PC-9 (cell line): ENCODE results near the gene SLIT1. TPM values are rescaled to one million over a fixed set of nuclear protein-coding genes. Genes with fewer than 3 reads are reported as not detected.

Source experiments
- BruUV-seq: library from RNA; stranded (reverse); fragments of 400-500 nt; replicated peaks from 2 replicates; lab custom pipeline; 2021; lab: Mats Ljungman, UMichigan
- CTCF ChIA-PET: fragments of 300-600 bp; sonication (Branson Sonifier 250); formaldehyde crosslinking; loops from one replicate; lab custom pipeline; 2022; ENCODE audit warnings: antibody characterized with exemption; lab: Charles Lee
- POLR2A ChIA-PET: fragments of 300-600 bp; sonication (Branson Sonifier 250); formaldehyde crosslinking; loops from one replicate; lab custom pipeline; 2022; ENCODE audit warnings: antibody characterized with exemption; ENCODE audit not compliant: unreplicated experiment; lab: Charles Lee
- DNase-seq, 2 experiments: peaks; one replicate each; pipeline versions ENCODE4 v3.0.0 to v3.0.0-alpha.2; 2015 to 2022; ENCODE audit warnings: mixed read lengths in 1 of 2
- H2AFZ ChIP-seq: fragments of 200-600 bp; sonication (generic); 2 replicates; pipeline ENCODE4 v1.8.1; 2017; ENCODE audit warnings: antibody characterized with exemption
- H3F3A ChIP-seq: fragments of 200-600 bp; sonication (generic); 2 replicates; pipeline ENCODE4 v1.8.1; 2017; ENCODE audit warnings: antibody characterized with exemption, mild to moderate bottlenecking, low read depth; ENCODE audit not compliant: insufficient read depth
- H3K27ac ChIP-seq: fragments of 200-600 bp; sonication (generic); 2 replicates; pipeline ENCODE4 v1.6.1; 2016; ENCODE audit warnings: mixed run types
- H3K27me3 ChIP-seq: fragments of 200-600 bp; sonication (generic); 2 replicates; pipeline ENCODE4 v1.6.1; 2016; ENCODE audit warnings: low read depth, mixed run types; ENCODE audit not compliant: insufficient read depth
- H3K36me3 ChIP-seq: fragments of 200-600 bp; sonication (generic); 2 replicates; pipeline ENCODE4 v1.6.1; 2016; ENCODE audit warnings: low read depth, mixed run types
- H3K4me1 ChIP-seq: fragments of 200-600 bp; sonication (generic); replicated peaks from 2 replicates; pipeline ENCODE4 v1.6.1; 2016; ENCODE audit warnings: mixed run types; ENCODE audit not compliant: insufficient read depth
- H3K4me2 ChIP-seq: fragments of 200-600 bp; sonication (generic); 2 replicates; pipeline ENCODE4 v1.6.1; 2017; ENCODE audit warnings: mixed run types
- H3K4me3 ChIP-seq: fragments of 200-600 bp; sonication (generic); 2 replicates; pipeline ENCODE4 v1.6.1; 2016; ENCODE audit warnings: mixed run types
- H3K79me2 ChIP-seq: fragments of 200-600 bp; sonication (generic); 2 replicates; pipeline ENCODE4 v1.6.1; 2017; ENCODE audit warnings: low read depth, mixed run types
- H3K9me2 ChIP-seq: fragments of 200-600 bp; sonication (generic); 2 replicates; pipeline ENCODE4 v1.8.1; 2017; ENCODE audit warnings: mild to moderate bottlenecking; ENCODE audit not compliant: insufficient read depth
- H3K9me3 ChIP-seq: fragments of 200-600 bp; sonication (generic); 2 replicates; pipeline ENCODE4 v1.8.1; 2016; ENCODE audit warnings: low read depth; ENCODE audit not compliant: insufficient read depth
- H4K20me1 ChIP-seq: fragments of 200-600 bp; sonication (generic); 2 replicates; pipeline ENCODE4 v1.8.1; 2017; ENCODE audit not compliant: insufficient read depth
- EZH2 ChIP-seq: fragments of 200-600 bp; sonication (generic); IDR thresholded peaks from 2 replicates; pipeline ENCODE4 v1.8.0; 2017; ENCODE audit warnings: antibody characterized with exemption, low read depth
- intact Hi-C: fragments of 100-400 bp; cut with micrococcal nuclease; formaldehyde crosslinking; loops from one replicate; pipeline ENCODE4 v1.10.0; 2022; ENCODE audit not compliant: unreplicated experiment
- total RNA-seq: library from RNA; stranded (reverse); gene quantifications from 2 replicates; pipeline ENCODE4 v1.2.3, GENCODE V29; 2021
- TF ChIP-seq, protein P1 (sequence below): fragments of 200-600 bp; sonication (generic); conservative IDR thresholded peaks from 2 replicates; pipeline ENCODE4 v1.6.1; 2017; ENCODE audit warnings: mixed run types, antibody characterized with exemption, mild to moderate bottlenecking, moderate library complexity

SLIT1 gene
- total RNA-seq, 1 experiment from 2014 or later = not detected

DNA sequence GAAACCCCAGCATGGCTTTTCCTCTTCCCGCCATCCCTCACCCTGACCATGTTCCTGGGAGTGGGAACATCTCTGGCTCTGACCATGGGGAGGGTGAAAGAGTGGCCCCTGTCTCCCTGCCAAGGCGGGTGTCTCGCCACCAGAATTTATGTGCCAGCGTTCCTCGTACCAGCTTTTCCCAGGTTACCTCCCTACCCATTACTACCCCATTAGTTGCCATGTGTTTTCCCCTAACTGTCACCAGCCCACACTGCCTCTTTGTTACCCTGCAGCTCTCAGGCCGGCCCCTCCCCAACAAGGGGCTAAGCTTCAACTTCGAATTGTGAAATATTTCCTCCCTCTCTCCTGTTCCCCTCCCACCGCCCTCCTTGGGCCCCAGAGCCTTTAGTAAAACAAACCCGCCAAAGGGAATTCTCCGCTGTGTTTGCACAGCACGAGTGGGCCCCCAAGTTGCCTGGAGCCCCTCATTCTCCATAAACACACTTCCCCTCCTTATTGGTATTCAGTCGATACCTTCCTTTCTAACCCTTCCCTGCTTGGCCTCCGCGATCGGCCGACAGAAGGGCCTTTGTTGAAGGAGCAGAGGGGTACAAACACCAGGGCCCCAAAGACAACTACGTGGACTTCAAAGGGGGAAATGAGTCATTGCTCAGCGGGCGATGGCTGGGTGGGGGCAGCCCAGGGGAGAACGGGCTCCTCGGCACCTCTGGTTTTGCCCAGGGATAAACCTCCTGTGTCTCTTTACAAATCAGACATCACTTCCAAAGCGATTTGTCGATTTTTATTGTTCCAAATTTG is 45.5 kb downstream of the SLIT1 start:
- Histone ChIP-seq H2AFZ (no peak overlapping the region), H3K4me2 (no peak overlapping the region), H3K9me2 (no peaks in the 10 kb centered on the region), H3F3A (no peaks in the 10 kb centered on the region), H3K79me2 (no peaks in the 10 kb centered on the region), H3K27me3 (peaks cover 66% of the 10 kb centered on the region), H3K27ac (no peak overlapping the region), H4K20me1 (no peaks in the 10 kb centered on the region), H3K4me1 (no peaks in the 10 kb centered on the region), H3K36me3 (no peaks in the 10 kb centered on the region), H3K9me3 (no peaks in the 10 kb centered on the region), H3K4me3 (no peak overlapping the region)
- TF ChIP-seq, protein P1, sequence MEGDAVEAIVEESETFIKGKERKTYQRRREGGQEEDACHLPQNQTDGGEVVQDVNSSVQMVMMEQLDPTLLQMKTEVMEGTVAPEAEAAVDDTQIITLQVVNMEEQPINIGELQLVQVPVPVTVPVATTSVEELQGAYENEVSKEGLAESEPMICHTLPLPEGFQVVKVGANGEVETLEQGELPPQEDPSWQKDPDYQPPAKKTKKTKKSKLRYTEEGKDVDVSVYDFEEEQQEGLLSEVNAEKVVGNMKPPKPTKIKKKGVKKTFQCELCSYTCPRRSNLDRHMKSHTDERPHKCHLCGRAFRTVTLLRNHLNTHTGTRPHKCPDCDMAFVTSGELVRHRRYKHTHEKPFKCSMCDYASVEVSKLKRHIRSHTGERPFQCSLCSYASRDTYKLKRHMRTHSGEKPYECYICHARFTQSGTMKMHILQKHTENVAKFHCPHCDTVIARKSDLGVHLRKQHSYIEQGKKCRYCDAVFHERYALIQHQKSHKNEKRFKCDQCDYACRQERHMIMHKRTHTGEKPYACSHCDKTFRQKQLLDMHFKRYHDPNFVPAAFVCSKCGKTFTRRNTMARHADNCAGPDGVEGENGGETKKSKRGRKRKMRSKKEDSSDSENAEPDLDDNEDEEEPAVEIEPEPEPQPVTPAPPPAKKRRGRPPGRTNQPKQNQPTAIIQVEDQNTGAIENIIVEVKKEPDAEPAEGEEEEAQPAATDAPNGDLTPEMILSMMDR = no peak
- no peak for TF ChIP-seq EZH2
- no TSS peak for BruUV-seq
- POLR2A ChIA-PET = no interaction called here
- CTCF ChIA-PET = no interaction called here
- no peak for DNase-seq
- intact Hi-C loops = no loop called here

DNA sequence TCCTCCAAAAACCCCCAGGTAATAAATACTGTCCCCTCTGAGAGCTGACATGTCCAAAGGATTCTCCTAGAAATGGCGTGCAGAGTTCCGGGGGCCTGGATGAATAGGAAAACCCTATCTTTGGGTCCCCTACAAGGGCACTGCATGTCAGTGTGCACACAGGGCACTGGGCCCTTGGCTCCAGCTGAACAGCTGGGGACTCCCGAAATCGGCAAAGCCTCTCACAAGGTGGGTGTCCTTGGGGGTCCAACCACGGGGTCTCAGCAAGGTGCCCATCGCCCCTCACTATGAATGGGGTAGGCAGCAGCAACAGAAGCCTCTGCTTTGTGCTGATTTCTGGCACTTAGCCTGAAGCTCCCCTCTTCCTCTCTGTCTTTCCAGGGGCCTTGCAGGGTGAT is 46.1 kb downstream of the SLIT1 start:
- POLR2A ChIA-PET = interaction anchor here (0.7 kb wide), 1 partner anchor 271 kb away, joined by 3 read pairs; no protein-coding TSS in a partner anchor
- TF ChIP-seq, protein P1 = no peak
- TF ChIP-seq EZH2 = no peak
- no peak for DNase-seq
- Histone ChIP-seq H3K36me3 (no peaks in the 10 kb centered on the region), H3K27me3 (peaks cover 70% of the 10 kb centered on the region), H3K9me2 (no peaks in the 10 kb centered on the region), H3K4me3 (no peak overlapping the region), H4K20me1 (no peaks in the 10 kb centered on the region), H3F3A (no peaks in the 10 kb centered on the region), H2AFZ (no peak overlapping the region), H3K4me1 (no peaks in the 10 kb centered on the region), H3K79me2 (no peaks in the 10 kb centered on the region), H3K4me2 (no peak overlapping the region), H3K27ac (no peak overlapping the region), H3K9me3 (no peaks in the 10 kb centered on the region)
- CTCF ChIA-PET = no interaction called here
- intact Hi-C loops = no loop called here
- no TSS peak for BruUV-seq

DNA sequence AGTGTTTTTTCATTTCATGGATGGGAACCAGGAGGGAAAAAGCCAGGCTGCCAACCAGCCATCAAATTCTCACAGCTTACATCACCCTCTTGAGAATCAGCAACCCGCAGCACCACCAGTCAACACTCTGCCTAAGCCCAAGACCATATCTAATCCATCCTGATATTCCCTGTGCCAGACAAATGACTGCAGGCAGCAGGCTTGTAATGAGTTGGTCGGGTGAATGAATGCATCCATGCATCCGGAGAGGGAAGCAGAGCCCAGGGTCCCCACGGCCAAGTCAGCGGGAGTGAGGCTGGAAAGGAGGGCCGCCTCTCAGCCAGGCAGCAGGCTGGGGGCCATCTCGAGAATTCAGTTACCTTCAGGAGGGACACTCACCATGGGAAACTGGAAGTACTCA is 46.9 kb downstream of the SLIT1 start:
- H3K9me3 ChIP-seq = no peaks in the 10 kb centered on the region
- no peaks in the 10 kb centered on the region for H3K4me1 ChIP-seq
- no peak overlapping the region for H2AFZ ChIP-seq
- BruUV-seq = no TSS peak
- no peaks in the 10 kb centered on the region for H3K9me2 ChIP-seq
- POLR2A ChIA-PET = interaction anchor here (0.7 kb wide), 1 partner anchor 272 kb away, joined by 3 read pairs; no protein-coding TSS in a partner anchor
- H3K36me3 ChIP-seq = no peaks in the 10 kb centered on the region
- CTCF ChIA-PET = no interaction called here
- TF ChIP-seq, protein P1 = no peak
- no peak for TF ChIP-seq EZH2
- intact Hi-C loops = no loop called here
- H3K27me3 ChIP-seq = peaks cover 63% of the 10 kb centered on the region
- DNase-seq = no peak
- H4K20me1 ChIP-seq = no peaks in the 10 kb centered on the region
- no peak overlapping the region for H3K4me3 ChIP-seq
- H3K27ac ChIP-seq = no peak overlapping the region
- H3F3A ChIP-seq = no peaks in the 10 kb centered on the region
- H3K79me2 ChIP-seq = no peaks in the 10 kb centered on the region
- H3K4me2 ChIP-seq = no peak overlapping the region
